NCI-H1930 (cell line): ENCODE results near the gene ZSWIM4.
"Not testable (repeated sequence)": the region's sequence is repeated elsewhere in the genome, so short reads cannot be mapped to it uniquely, and the experiment has no call there.

Experiments used
- DNase-seq, 2 experiments: peaks; one replicate each; lab custom pipeline; 2025; lab: John Stamatoyannopoulos, UW

Gene ZSWIM4

DNA sequence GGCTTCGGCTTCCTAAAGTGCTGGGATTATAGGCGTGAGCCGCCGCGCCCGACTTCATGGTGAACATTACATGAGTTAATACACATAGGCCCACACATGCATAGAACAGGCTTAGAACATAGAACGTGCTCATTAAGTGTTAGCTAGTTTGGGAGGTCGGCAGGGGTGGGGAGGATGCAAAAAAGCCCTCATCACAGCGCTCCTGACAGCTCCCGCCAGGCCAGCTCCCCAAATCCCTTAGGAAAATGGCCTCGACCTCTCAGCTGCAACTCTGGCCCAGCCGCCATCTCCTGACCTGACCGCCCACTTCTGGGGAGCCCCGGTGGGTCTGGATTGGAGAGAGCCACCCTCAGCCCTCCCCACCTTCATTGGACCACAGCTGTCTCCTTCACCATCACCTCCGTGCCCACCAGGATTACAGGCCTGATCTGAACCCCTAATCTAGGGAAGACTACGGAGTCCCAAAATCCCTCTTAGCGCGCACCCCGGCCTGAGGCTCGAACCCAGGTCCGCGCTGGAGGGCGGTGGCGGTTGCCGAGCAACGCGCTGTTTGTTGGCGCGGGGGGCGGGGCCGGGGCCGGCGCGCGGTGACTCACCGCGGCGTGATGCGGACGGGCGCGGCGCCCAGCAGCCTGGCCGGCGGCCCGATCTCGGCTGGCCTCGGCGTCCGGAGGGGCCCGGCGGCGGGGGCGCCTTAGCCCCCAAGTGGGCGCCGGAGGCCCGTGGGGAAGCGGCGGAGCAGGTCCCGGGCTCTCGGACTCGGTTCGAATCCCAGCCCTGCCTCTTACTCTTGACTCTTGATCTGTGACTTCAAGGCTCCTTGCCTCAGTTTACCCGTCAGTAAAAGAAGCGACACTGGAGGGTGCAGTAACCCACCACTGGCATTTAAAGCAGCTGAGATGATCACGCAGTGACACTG lies 55.0 kb downstream of the ZSWIM4 start:
- DNase-seq = peak; percentile 15 to 56

DNA sequence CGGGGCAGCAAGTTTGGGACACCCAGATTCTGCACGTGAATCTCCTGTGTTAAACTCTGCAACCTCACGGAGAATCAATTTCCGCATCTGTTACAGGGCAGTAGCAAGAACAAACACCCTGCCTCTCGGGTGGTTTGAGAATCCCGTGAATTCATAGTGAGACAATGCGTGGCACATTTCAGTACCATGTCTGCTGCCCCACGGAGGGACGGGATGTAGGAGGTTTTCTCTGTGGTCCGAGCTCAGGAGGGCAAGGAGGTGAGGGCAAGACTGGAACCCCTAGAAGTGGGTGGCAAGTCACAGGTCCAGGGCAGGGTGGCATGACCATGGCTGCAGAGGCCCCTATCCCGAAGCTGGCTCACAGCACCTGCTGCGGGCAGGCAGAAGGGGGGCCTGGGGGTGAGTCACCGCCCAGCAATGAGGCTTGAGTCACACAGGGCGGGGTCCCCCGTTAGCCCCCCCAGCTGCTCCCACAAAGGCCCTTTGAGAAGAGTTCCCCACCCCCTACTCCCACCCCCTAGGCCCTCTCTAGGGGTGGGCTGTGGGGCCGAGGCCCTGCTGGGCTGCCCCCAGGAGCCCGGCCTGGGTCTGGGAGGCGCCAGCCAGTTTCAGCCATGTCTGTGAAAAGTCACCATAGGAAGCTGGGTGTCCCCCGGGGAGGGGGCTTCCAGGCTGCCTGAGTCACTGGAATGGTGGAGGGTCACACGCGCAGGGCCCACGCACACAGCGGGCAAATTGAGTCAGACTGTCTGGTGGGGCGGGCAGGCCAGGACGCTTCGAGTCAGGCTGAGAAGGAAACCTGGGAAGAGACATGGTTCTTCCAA lies 55.9 kb downstream of the ZSWIM4 start:
- no peak for DNase-seq

DNA sequence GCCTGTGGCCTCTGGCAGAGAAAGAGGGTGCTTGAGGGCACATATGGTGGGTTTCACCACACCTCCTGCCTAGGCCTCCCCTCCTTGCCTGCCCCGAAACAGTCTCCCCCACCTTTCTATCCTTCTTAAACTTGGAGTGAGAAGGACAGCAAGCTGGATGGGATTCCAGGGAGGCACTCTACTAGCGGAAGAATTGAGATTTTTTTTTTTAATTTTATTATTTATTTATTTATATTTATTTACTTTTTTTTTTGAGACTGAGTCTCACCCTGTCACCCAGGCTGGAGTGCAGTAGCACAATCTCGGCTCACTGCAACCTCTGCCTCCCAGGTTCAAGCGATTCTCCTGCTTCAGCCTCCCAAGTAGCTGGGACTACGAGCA lies 56.5 kb downstream of the ZSWIM4 start:
- DNase-seq = not testable (repeated sequence)

DNA sequence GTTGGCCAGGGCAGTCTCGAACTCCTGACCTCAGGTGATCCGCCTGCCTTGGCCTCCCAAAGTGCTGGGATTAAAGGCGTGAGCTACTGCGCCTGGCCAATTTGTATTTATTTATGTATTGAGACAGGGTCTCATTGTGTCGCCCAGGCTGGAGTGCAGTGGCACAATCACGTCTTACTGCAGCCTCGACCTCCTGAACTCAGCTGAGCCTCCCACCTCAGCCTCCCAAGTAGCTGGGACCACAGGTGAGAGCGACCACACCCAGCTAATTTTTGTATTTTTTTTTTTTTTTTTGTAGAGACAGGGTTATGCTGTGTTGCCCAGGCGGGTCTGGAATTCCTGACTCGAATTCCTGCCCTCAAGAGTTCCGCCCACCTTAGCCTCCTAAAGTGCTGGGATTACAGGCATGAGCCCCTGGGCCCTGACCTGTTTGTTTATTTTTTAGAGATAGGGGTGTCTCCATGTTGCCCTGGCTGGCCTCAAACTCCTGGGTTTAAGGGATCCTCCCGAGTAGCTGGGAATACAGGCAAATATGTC lies 57.0 kb downstream of the ZSWIM4 start:
- DNase-seq = not testable (repeated sequence)

DNA sequence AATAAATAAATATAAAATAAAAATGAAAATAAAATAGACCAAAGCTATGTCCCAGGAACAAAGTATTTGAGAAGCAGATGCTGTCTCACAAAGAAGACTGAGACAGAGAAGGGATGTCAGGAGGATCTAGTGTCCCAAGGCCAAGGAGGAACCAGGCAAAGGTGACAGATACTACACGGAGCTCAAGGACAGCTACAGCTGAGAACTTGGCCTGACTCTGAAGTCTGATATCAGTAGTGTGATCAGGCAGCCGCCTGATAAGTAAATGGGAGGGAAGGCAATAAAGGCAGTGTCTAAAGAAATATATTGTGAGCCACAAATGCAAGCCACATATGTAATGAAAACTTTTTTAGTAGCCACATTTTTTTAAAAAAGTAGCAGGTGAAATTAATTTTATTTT lies 61.3 kb downstream of the ZSWIM4 start:
- no peak for DNase-seq

DNA sequence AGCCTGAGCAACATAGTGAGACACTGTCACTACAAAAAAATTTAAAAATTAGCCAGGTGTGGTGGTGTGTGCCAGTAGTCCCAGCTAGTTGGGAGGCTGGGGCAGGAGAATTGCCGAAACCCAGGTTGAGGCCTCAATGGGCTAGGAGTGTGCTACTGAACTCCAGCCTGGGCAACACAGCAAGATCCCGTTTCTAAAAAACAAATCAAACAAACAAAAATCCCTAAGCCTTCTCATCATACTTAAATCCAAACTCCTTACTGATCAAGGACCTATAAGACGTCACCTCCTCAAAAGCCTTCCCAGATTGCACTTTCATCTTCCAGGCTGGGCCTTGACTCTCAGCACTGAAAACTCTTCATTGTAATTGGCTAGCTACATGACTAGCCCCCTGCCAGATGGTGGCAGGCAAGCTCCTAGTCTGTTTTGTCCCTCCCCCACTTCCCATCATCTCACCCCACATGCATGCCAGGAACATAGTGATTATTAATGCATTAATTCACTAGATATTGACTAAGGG lies 64.2 kb downstream of the ZSWIM4 start:
- no peak for DNase-seq

DNA sequence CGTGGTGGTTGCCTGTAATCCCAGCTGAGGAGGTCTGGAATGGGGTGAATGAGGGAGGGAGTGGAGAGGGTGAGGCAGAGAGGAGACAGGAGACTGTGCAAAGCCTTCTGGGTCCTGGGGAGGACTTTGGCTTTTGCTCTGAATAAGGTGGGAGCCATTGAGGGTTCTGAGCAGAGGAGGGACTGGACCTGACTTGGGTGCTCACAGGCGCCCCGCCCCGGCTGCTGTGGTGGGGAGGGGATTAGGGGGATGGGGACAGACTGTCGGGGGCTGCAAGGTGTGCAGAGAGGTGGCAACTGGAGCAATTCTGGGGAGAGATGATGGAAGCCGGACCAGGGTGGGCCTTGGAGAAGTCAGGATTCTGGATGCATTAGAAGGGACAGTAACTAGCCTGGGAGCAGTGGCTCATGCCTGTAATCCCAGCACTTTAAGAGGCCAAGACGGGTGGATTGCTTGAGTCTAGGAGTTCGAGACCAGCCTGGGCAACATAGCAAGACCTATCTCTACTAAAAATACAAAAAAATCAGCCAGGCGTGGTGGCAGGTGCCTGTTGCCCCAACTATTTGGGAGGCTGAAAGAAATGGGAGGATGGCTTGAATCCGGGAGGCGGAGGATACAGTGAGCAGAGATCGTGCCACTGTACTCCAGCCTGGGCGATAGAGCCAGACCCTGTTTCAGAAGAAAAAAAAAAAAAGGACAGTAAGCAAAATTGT lies 65.6 kb downstream of the ZSWIM4 start:
- no peak for DNase-seq

DNA sequence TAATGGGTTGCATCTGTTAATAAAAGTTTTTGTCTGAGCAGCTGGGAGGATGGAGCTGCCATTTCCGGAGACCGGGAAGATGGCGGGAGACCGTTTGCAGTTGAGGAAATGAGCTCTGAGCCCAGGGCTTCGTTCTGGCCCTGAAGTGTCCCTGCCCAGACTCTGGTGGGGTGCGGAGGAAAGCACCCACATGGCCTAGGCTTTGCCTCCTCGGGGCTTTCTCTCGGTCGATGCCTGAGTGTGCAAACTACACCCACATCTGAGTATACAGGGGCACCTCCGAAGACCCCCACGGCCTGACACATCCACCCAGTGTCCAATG lies 66.1 kb downstream of the ZSWIM4 start:
- no peak for DNase-seq

DNA sequence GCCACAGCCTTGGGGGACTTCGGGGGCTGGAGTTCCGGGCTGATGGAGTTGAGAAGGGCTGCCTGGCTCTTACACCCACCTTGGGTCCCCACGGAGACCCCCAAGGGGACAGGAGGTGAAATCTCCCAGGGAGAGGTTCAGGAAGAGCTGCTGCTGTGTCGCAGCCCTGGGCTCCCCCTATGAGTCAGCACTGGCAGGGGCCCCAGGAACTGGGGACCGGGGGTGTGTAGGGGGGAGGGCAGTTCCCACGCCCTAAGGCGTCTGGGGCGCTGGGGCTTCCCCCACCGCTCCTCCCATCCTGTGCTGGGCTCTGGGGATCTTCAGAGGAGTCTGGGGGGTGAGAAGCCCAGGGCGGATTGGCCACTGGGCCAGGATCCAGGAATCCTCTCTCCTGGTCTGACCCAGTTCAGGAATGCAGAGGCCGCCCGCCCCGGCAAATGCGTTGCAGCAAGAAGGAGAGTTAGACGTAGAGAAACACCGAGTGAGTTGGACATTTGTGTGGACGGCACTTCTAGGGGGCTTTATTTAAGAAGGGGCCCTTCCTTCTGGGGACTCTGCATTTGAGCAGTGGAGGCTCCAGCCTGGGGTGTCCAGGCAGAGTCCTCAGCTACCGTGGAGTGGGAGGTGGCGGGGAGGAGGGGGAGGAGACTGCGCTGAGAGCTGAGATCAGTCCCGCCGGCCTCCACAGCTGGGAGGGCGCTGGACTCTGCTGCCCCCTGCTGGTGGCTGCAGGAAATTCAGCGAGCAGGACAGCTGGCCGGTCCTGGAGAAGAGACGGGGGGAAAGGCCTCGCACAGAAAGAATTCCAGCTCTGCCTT lies 66.7 kb downstream of the ZSWIM4 start:
- peak; percentile 42 to 64 for DNase-seq

DNA sequence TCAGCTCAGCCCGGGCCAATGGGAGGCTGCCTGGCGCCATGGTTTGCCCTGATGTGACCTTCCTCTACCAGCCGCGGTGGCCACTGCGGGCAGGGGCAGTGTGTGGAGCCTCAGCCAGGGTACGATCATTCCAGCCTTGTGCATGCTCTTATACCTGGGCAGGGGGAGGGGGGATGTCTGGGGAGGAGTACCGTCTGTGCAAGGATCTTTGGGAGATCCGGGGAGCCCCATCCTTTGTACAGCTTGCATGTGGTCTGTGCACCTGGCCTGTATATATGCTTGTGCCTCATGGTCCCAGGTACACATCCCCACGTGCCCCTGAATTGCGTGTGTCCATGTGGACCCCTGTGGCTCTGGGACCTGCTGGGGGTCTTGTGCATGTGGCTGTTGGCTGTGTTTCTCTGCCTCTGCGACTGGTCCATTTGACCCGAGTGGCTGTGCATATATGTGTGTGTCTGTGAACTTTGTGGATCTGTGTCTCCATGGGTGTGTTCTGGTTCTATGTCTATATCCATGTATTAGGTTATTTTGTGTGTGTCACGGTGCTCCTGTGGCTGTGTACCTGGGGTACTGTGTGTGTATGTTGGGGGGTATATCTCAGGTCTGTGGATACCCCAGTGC lies 68.9 kb downstream of the ZSWIM4 start:
- no peak for DNase-seq

DNA sequence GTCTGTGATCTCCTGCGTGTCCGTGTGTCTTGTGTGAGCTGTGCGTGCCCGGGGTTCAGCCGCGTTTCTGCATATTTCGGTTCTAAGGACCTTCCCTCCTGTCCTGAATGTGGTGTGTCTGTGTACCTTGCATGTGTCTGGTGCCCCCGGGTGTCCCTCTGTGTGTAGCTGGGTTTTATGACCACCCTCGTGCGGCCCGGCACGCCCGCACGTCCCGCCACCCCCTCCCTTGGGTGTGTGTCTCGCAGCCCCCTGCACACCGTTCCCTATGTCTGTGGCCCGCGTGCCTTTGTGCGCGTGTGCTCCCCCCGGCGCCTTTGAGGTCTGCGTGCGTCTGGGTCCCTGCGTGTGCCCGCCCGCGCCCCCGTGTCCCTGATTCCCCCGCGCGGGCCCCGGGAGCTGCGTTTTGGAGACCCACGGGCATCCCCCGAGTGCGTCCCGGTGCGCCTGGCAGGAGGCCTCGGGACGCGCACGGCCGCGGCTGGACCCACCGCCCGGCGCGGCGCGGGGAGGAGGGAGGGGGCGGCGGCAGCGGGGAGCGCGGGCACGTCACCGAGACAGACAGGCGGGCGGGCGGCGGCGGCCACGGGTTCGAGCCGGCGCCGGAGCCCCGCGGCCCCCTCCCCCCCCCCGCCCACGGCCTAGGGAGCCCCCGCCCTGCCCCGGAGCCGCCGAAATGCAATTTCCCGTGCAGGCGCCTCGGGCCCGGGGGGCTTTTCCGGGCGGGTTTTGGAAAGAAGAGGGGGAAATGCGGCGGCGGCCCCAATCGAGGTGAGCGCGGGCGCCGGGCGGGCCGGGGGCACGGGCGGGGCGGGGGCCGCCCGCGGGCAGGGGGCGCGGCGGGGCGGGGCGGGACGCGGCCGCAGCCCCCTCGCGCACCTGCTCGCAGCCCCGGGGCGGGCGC lies 69.7 kb downstream of the ZSWIM4 start:
- no peak for DNase-seq

DNA sequence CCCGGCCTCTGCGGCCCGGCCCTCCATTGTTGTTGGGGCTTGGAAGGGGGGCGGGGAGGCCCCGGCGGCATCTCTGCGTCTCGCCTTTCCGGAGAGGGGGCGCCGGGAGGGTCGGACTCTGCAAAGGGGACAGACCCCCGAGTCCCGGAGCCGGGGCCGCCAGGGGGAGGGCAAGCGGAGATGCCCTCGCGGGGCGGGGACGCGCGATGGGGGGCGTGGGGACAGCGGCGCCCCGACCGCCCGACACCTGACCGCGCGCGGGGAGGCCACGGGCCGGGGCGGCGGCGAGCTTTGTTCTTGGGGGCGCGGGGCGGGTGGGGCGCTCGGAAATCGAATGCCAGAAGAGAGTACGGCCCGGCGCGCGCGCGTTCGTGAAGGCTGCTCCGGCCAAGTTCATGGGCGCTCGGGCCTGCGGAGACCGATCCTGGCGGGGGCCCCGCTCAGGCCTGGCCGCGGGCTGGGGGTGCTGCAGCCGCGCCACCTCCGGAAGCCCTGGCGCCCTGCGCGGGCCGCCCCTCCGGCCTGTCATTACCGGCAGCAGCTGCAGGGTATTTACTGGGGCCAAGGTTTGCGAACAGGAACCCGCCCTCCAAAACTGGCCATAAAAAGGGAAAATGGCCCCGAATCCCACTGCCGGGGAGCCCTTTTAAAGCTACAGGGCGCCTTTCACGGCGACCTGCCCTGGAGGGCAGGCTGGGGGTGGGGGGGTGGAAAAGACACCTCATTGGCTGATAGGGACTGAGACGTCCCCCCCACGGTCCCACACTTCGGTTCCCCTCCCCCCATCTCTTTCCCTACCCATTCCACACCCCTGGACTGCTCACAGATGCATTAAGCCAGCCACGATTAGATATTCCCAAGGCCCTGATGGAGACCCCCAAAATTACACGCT lies 70.6 kb downstream of the ZSWIM4 start:
- DNase-seq = no peak

DNA sequence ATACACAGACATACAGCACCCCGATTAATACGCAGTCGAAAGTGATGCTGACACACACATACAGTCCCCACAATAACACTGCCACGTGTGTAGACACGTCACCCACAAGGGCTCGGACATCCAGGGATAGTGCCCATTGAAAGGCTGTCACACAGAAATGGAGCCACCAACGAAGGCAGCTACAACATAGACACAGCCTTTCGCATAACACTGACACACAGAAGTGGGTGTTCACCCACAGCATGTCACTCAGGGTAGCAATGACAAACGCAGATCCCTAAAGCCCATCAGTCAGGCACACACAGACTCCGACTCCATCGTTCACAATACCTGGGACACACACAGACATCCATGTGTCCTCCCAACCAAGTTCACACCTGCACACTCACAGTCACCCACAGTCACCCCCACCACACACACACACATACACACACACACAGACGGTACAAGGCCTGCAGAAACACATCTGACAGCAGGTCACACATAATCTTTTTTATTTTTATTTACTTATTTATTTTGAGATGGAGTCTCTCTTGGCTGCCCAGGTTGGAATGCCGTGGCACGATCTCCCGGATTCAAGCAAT lies 71.3 kb downstream of the ZSWIM4 start:
- no peak for DNase-seq

DNA sequence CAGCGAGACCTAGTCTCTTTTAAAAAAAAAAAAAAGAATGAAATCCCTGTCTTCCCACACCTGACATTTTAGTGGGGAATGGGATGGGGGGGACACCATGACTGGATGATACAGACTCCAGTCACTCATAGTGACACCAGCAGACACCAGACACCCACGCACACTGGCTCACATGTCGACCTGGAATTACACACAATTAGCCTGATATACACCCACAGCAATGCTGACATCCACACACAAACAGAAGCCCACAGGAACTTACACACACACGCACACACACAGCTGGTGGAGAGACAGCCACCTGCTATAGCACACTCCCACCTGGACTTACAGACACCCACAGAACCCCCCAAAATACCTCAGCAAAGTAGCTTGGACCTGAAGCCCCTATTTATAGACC lies 73.4 kb downstream of the ZSWIM4 start:
- DNase-seq = no peak

DNA sequence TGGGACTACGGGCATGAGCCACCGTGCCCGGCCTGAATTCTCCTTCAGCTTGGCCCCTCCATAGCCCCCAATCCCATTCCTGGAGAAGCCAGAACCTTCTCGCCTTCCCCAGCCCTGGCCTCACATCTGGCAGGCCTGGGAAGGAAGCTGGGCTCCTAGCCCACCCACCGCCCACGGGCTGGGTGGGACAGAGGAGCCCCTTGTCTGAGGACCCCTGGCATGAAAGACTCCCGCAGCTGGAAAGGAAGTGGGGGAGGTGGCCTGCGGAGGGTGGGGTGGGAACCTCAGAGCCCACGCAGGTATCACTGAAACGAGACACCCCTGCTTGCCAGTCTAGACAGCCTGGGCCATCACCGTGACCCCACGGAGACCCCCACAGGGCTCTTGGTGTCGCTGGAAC lies 74.0 kb downstream of the ZSWIM4 start:
- DNase-seq = no peak

DNA sequence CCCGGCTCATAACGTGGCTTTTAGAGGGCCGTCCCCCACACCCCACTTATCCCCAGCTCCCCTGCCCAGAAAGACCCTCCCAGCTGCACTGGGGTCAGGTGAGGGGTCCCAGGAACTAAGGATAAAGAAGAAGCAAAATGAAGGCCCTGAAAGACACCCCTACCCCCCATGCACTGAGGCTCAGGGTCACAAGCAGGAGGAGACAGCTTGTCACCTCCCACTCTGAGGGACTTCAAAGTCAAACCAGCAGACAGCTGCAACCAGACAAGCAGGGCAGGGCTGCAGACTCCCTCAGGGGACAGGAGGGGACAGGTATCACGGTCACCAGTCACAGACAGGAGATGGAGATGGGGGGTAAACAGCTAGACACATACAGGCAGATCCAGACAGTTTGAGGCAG lies 75.6 kb downstream of the ZSWIM4 start:
- DNase-seq = no peak

DNA sequence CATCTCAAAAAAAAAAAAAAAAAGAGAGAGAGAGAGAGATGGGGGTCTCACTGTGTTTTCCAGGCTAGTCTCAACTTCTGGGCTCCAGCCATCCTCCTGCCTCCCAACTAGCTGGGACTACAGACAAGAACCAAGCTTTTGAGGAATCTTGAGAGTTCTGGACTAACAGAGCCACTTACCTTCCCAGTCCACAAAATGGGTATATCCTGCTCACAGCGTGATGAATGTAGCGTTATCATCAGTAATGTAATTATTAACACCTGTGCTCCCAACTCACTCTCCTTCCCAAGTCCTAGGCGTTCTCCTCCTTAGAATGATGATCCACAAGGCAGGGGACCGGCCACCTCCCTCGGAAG lies 77.1 kb downstream of the ZSWIM4 start:
- DNase-seq = no peak

DNA sequence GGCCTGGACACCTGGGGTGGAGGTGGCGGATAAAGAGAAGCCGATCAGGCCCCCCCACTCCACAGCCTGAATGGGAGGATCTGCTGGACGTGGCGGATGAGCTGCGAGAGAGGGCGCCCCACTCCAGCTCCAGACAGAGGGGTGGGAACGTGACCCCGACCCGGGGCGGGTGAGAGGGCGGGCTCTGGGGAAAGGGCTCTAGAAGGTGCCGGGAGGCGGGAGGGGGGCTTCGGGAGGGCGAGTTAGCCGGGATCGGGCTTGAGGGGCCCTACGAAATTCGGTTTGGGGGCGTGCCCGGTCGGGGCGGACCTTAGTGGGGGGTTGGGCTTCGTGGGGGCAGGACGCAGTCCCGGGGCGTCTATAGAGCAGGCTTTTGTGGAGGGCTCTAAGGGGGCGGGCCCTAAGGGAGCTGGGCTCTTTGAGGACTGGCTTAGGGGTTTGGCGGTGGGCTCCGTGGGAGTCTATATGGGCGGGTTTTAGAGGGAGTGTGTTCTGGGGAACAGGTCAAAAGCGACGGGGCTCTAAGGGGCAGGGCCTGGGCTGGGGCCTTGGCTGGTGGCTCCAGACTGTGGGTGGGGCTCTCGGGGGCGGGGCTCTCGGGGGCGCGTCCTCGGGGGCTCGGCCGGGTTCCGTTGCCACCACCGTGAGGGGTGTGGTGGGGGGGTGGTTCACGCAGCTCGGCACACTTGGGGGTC lies 77.6 kb downstream of the ZSWIM4 start:
- DNase-seq = peak; percentile 46 to 58
